HepG2 (cell line): ENCODE measurements around the gene ZDHHC18. TPM values are rescaled to one million over a fixed set of nuclear protein-coding genes. Genes with fewer than 3 reads are reported as not detected.
A peak's percentile ranks its signal among the peaks of the same experiment; 100 is the strongest.

Experiments used
- DPF2 ChIP-seq: sonication (generic); formaldehyde crosslinking; IDR thresholded peaks from 2 replicates; pipeline ENCODE4 v1.4.0; 2020; ENCODE audit warnings: mild to moderate bottlenecking, low read depth, missing genetic modification reagents, borderline replicate concordance
- NFRKB ChIP-seq: fragments of 450-650 bp; IDR thresholded peaks from 2 replicates; pipeline ENCODE4 v1.6.1; 2017
- NR2F1 ChIP-seq, 2 experiments: fragments of 450-650 bp in 1 of 2; formaldehyde crosslinking in 1 of 2; IDR thresholded peaks; 2 replicates each; pipeline versions ENCODE4 v1.5.0 to v1.6.1; 2016 to 2020; ENCODE audit warnings: mild to moderate bottlenecking in 1 of 2, missing compliant biosample characterization in 1 of 2, missing genetic modification reagents in 1 of 2, moderate library complexity in 1 of 2
- NR2F2 ChIP-seq: IDR thresholded peaks from 2 replicates; pipeline ENCODE4 v1.6.1; 2012; ENCODE audit warnings: low read depth, inconsistent platforms, borderline replicate concordance
- TEAD3 ChIP-seq: optimal IDR thresholded peaks from 2 replicates; pipeline ENCODE3; 2016; ENCODE audit warnings: borderline replicate concordance
- ZFP36L1 ChIP-seq: sonication (generic); formaldehyde crosslinking; IDR thresholded peaks from 2 replicates; pipeline ENCODE4 v1.8.0; 2022; ENCODE audit warnings: mild to moderate bottlenecking, missing genetic modification reagents, moderate library complexity
- ZFP82 ChIP-seq: sonication (generic); formaldehyde crosslinking; IDR thresholded peaks from 2 replicates; pipeline ENCODE4 v1.5.1; 2020; ENCODE audit warnings: mild to moderate bottlenecking, missing genetic modification reagents, borderline replicate concordance
- ZNF598 ChIP-seq: sonication (generic); formaldehyde crosslinking; IDR thresholded peaks from 2 replicates; pipeline ENCODE4 v1.5.1; 2020; ENCODE audit warnings: mild to moderate bottlenecking, missing genetic modification reagents, borderline replicate concordance
- ZNF761 ChIP-seq: sonication (generic); formaldehyde crosslinking; conservative IDR thresholded peaks from 2 replicates; pipeline ENCODE4 v1.4.0; 2020; ENCODE audit warnings: mild to moderate bottlenecking, missing genetic modification reagents
- ZNF850 ChIP-seq: sonication (generic); formaldehyde crosslinking; conservative IDR thresholded peaks from 2 replicates; pipeline ENCODE4 v1.9.0; 2021; ENCODE audit warnings: mild to moderate bottlenecking, missing genetic modification reagents
- polyA plus RNA-seq, 8 experiments: library from polyadenylated mRNA; depleted of rRNA in 3 of 8; stranded (reverse) in 7 of 8; unstranded in 1 of 8; fragments of >200 nt; fragmentation: Illumina TruSeq in 4 of 8; extraction: Trizol in 4 of 8; gene quantifications; 2 replicates each; pipeline versions ENCODE4 v1.2.1 to v1.2.3, GENCODE V29; 2011 to 2016; ENCODE audit warnings: low read depth in 4 of 8, missing spikeins in 1 of 8, mixed read lengths in 1 of 8; ENCODE audit not compliant: insufficient read depth in 1 of 8
- total RNA-seq, 5 experiments: library from RNA; depleted of rRNA; stranded (reverse); fragments of >200 nt; fragmentation: Illumina TruSeq; extraction: Trizol; gene quantifications; 2 replicates each; pipeline ENCODE4 v1.2.3, GENCODE V29; 2016; ENCODE audit warnings: low read depth in 1 of 5
- TF ChIP-seq, protein P1 (sequence below): sonication (generic); formaldehyde crosslinking; IDR thresholded peaks from 2 replicates; pipeline ENCODE4 v1.4.0; 2020; ENCODE audit warnings: missing genetic modification reagents, mild to moderate bottlenecking, borderline replicate concordance
- TF ChIP-seq, protein P2 (sequence below): sonication (generic); formaldehyde crosslinking; IDR thresholded peaks from 2 replicates; pipeline ENCODE4 v1.5.0; 2020; ENCODE audit warnings: mild to moderate bottlenecking, low read depth, missing genetic modification reagents, borderline replicate concordance
- TF ChIP-seq, protein P3 (sequence below): IDR thresholded peaks from 2 replicates; pipeline ENCODE4 v1.4.0; 2020; ENCODE audit warnings: mild to moderate bottlenecking, missing genetic modification reagents
- TF ChIP-seq, protein P4 (sequence below): IDR thresholded peaks from 2 replicates; pipeline ENCODE4 v1.6.1; 2016; ENCODE audit warnings: missing compliant biosample characterization, missing genetic modification reagents, borderline replicate concordance
- TF ChIP-seq, protein P5 (sequence below): IDR thresholded peaks from 2 replicates; pipeline ENCODE4 v1.6.1; 2012; ENCODE audit warnings: low read length, improper control_type of control experiment
- TF ChIP-seq, protein P6 (sequence below): IDR thresholded peaks from 2 replicates; pipeline ENCODE4 v1.6.1; 2012; ENCODE audit warnings: inconsistent platforms

ZDHHC18 gene
- total and polyA plus RNA-seq, 2 of the 13 experiments (the other 11 are each of a cell fraction or from before 2014, with no cell fraction given) = 13.2 to 35.3 TPM

DNA sequence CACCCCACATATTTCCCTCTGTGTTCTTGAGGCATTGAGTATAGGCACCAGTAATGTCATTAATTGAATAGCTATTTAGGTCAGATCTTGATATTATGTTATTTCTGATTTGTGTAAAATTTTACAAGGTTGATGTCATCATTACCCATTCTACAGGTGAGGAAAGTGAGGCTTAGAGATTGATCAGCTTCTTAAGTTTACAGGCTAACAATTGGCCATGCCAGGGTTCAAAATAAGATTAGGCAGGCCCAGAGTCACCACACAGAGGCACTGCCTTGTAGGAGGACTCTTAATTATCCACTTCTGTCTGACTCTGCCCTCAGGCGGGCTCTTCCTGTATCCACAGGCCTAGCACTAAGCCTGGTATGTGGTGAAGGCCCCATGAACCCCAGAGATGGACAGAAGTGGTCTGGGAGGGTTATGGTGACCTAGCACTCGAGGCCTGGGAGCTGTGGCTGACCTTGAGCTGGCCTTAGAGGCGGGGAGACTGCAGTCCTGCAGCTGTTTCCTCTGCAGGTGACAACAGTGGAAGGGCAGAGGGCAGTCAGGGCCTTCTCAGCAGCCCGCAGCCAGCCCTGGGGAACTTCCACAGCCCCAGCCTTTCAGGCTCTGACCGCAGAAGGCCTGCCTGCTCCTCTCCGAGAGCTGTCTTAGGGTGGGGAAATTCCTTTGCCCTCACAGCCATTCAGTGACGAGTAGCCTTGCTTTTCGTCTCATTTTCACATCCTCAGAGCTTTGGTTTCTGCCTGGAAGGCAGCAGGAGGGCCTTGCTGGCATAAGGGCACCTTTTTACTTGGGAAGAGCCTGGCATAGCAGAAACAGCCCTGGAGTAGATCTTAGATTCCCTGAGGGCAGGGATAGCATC is 12.2 kb downstream of the ZDHHC18 start (continued):
- TF ChIP-seq ZFP36L1 (CRISPR knock-in tag) = no peak
- TF ChIP-seq, protein P1, sequence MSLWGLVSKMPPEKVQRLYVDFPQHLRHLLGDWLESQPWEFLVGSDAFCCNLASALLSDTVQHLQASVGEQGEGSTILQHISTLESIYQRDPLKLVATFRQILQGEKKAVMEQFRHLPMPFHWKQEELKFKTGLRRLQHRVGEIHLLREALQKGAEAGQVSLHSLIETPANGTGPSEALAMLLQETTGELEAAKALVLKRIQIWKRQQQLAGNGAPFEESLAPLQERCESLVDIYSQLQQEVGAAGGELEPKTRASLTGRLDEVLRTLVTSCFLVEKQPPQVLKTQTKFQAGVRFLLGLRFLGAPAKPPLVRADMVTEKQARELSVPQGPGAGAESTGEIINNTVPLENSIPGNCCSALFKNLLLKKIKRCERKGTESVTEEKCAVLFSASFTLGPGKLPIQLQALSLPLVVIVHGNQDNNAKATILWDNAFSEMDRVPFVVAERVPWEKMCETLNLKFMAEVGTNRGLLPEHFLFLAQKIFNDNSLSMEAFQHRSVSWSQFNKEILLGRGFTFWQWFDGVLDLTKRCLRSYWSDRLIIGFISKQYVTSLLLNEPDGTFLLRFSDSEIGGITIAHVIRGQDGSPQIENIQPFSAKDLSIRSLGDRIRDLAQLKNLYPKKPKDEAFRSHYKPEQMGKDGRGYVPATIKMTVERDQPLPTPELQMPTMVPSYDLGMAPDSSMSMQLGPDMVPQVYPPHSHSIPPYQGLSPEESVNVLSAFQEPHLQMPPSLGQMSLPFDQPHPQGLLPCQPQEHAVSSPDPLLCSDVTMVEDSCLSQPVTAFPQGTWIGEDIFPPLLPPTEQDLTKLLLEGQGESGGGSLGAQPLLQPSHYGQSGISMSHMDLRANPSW = no peak
- peak; percentile 57 to 74; a peak in 3 of 4 replicates for TF ChIP-seq NR2F1 (CRISPR knock-in tag; IDR thresholded peaks at IDR 0.05)
- no peak for TF ChIP-seq ZNF850 (CRISPR knock-in tag)
- TF ChIP-seq, protein P2, sequence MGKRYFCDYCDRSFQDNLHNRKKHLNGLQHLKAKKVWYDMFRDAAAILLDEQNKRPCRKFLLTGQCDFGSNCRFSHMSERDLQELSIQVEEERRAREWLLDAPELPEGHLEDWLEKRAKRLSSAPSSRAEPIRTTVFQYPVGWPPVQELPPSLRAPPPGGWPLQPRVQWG (CRISPR knock-in tag) = no peak
- TF ChIP-seq, protein P3, sequence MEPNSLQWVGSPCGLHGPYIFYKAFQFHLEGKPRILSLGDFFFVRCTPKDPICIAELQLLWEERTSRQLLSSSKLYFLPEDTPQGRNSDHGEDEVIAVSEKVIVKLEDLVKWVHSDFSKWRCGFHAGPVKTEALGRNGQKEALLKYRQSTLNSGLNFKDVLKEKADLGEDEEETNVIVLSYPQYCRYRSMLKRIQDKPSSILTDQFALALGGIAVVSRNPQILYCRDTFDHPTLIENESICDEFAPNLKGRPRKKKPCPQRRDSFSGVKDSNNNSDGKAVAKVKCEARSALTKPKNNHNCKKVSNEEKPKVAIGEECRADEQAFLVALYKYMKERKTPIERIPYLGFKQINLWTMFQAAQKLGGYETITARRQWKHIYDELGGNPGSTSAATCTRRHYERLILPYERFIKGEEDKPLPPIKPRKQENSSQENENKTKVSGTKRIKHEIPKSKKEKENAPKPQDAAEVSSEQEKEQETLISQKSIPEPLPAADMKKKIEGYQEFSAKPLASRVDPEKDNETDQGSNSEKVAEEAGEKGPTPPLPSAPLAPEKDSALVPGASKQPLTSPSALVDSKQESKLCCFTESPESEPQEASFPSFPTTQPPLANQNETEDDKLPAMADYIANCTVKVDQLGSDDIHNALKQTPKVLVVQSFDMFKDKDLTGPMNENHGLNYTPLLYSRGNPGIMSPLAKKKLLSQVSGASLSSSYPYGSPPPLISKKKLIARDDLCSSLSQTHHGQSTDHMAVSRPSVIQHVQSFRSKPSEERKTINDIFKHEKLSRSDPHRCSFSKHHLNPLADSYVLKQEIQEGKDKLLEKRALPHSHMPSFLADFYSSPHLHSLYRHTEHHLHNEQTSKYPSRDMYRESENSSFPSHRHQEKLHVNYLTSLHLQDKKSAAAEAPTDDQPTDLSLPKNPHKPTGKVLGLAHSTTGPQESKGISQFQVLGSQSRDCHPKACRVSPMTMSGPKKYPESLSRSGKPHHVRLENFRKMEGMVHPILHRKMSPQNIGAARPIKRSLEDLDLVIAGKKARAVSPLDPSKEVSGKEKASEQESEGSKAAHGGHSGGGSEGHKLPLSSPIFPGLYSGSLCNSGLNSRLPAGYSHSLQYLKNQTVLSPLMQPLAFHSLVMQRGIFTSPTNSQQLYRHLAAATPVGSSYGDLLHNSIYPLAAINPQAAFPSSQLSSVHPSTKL (CRISPR knock-in tag) = peak; percentile 80
- peak; percentile 82 for TF ChIP-seq TEAD3
- TF ChIP-seq NR2F2 = peak; percentile 31; the same call in 1 of the 2 replicates
- no peak for TF ChIP-seq ZNF761 (CRISPR knock-in tag)
- TF ChIP-seq, protein P4, sequence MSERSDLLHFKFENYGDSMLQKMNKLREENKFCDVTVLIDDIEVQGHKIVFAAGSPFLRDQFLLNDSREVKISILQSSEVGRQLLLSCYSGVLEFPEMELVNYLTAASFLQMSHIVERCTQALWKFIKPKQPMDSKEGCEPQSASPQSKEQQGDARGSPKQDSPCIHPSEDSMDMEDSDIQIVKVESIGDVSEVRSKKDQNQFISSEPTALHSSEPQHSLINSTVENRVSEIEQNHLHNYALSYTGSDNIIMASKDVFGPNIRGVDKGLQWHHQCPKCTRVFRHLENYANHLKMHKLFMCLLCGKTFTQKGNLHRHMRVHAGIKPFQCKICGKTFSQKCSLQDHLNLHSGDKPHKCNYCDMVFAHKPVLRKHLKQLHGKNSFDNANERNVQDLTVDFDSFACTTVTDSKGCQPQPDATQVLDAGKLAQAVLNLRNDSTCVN (CRISPR knock-in tag) = peak; percentile 76; the same call in 1 of the 2 replicates
- TF ChIP-seq, protein P5, sequence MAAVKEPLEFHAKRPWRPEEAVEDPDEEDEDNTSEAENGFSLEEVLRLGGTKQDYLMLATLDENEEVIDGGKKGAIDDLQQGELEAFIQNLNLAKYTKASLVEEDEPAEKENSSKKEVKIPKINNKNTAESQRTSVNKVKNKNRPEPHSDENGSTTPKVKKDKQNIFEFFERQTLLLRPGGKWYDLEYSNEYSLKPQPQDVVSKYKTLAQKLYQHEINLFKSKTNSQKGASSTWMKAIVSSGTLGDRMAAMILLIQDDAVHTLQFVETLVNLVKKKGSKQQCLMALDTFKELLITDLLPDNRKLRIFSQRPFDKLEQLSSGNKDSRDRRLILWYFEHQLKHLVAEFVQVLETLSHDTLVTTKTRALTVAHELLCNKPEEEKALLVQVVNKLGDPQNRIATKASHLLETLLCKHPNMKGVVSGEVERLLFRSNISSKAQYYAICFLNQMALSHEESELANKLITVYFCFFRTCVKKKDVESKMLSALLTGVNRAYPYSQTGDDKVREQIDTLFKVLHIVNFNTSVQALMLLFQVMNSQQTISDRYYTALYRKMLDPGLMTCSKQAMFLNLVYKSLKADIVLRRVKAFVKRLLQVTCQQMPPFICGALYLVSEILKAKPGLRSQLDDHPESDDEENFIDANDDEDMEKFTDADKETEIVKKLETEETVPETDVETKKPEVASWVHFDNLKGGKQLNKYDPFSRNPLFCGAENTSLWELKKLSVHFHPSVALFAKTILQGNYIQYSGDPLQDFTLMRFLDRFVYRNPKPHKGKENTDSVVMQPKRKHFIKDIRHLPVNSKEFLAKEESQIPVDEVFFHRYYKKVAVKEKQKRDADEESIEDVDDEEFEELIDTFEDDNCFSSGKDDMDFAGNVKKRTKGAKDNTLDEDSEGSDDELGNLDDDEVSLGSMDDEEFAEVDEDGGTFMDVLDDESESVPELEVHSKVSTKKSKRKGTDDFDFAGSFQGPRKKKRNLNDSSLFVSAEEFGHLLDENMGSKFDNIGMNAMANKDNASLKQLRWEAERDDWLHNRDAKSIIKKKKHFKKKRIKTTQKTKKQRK = no peak
- TF ChIP-seq ZFP82 (CRISPR knock-in tag) = no peak
- TF ChIP-seq, protein P6, sequence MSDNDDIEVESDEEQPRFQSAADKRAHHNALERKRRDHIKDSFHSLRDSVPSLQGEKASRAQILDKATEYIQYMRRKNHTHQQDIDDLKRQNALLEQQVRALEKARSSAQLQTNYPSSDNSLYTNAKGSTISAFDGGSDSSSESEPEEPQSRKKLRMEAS = peak; percentile 65
- TF ChIP-seq DPF2 (CRISPR knock-in tag) = no peak
- TF ChIP-seq ZNF598 = no peak
- no peak for TF ChIP-seq NFRKB
